ENCODE data around the gene GABRA6.

DNA sequence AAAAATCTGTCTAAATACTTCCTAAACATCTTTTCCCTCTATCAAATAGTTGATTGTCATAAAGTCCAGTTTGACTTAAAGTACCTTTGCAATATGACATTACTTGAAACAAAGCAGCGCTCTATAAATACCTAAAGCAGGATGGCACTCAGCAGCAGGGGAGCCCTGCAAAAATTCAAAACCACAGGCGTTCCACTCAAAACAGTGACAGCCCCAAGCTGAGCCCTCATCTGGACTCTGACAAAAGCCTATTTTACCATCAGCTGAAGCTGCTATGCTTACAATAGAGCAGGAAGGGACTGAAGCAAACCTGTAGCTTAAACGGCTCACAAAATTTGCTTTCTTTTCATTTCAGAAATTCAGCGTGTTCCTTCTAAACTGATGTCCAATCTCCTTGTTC is 11.5 kb downstream of the GABRA6 start:
- TF ChIP-seq, protein P1, sequence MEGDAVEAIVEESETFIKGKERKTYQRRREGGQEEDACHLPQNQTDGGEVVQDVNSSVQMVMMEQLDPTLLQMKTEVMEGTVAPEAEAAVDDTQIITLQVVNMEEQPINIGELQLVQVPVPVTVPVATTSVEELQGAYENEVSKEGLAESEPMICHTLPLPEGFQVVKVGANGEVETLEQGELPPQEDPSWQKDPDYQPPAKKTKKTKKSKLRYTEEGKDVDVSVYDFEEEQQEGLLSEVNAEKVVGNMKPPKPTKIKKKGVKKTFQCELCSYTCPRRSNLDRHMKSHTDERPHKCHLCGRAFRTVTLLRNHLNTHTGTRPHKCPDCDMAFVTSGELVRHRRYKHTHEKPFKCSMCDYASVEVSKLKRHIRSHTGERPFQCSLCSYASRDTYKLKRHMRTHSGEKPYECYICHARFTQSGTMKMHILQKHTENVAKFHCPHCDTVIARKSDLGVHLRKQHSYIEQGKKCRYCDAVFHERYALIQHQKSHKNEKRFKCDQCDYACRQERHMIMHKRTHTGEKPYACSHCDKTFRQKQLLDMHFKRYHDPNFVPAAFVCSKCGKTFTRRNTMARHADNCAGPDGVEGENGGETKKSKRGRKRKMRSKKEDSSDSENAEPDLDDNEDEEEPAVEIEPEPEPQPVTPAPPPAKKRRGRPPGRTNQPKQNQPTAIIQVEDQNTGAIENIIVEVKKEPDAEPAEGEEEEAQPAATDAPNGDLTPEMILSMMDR (IDR thresholded peaks at IDR 0.05; ENCODE audit: low read depth, low read length, poor library complexity, severe bottlenecking): no peak
- TF ChIP-seq EZH2phosphoT487 (IDR thresholded peaks at IDR 0.05; ENCODE audit: borderline replicate concordance, low read length): no peak
